K562 (cell line): ENCODE measurements around the gene MYBPH. TPM values are rescaled to one million over a fixed set of nuclear protein-coding genes. Genes with fewer than 3 reads are reported as not detected.

Source experiments
- ATAC-seq: fragments of 200-7000 bp; cut with Tn5 transposase; 3 replicates; pipeline ENCODE4 v1.9.1; 2020; ENCODE audit warnings: moderate library complexity
- BruUV-seq: library from RNA; stranded (reverse); fragments of 400-500 nt; replicated peaks from 2 replicates; lab custom pipeline; 2021; lab: Mats Ljungman, UMichigan
- CTCF ChIA-PET: fragments of 300-600 bp; formaldehyde crosslinking; extraction: SDS; loops from one replicate; lab custom pipeline; 2021; ENCODE audit warnings: low intra/inter-chr PET ratio; lab: Yijun Ruan, JAX
- POLR2A ChIA-PET: fragments of 300-600, 350-650 bp; sonication (Branson Sonifier 250); formaldehyde crosslinking; extraction: SDS; loops from one replicate; lab custom pipeline; 2021; ENCODE audit warnings: antibody characterized with exemption, inconsistent platforms; lab: Yijun Ruan, JAX
- DNase-seq, 4 experiments: peaks; one replicate each; pipeline versions ENCODE4 v3.0.0 to v3.0.0-alpha.2; 2011 to 2018; ENCODE audit warnings: low spot score in 3 of 4, mixed read lengths in 3 of 4; ENCODE audit errors: extremely low read depth in 1 of 4
- FAIRE-seq: peaks from 2 replicates; lab custom pipeline; 2011; peaks lifted over from hg19 to GRCh38; lab: Jason Lieb, UNC
- H2AFZ ChIP-seq: 2 replicates; pipeline ENCODE4 v1.6.0; 2011; ENCODE audit warnings: low read depth, low read length, control low read depth, inconsistent platforms
- H3K27ac ChIP-seq: fragments of 200-600 bp; 3 replicates; pipeline ENCODE4 v1.8.0; 2011; ENCODE audit warnings: low read depth, mild to moderate bottlenecking, control low read depth, inconsistent platforms, low read length, moderate library complexity, mixed read lengths; ENCODE audit errors: extremely low read depth
- H3K27me3 ChIP-seq, 2 experiments: fragments of 300-600 bp in 1 of 2; 2 replicates in 1 of 2; 3 replicates in 1 of 2; pipeline versions ENCODE4 v1.6.0 to v1.8.0; 2011; ENCODE audit warnings: inconsistent platforms in 2 of 2, low read length in 2 of 2, mild to moderate bottlenecking in 1 of 2, mixed read lengths in 1 of 2, moderate library complexity in 1 of 2; ENCODE audit not compliant: control insufficient read depth in 2 of 2, insufficient read depth in 2 of 2
- H3K36me3 ChIP-seq: fragments of 300-600 bp; 3 replicates; pipeline ENCODE4 v1.8.0; 2011; ENCODE audit warnings: mild to moderate bottlenecking, low read length, inconsistent platforms; ENCODE audit not compliant: control insufficient read depth, insufficient read depth
- H3K4me1 ChIP-seq, 2 experiments: fragments of 200-600 bp in 1 of 2; replicated peaks in 1 of 2; 2 replicates in 1 of 2; 3 replicates in 1 of 2; pipeline versions ENCODE4 v1.5.1 to v1.8.0; 2011; ENCODE audit warnings: inconsistent platforms in 2 of 2, low read length in 2 of 2, mild to moderate bottlenecking in 1 of 2, mixed read lengths in 1 of 2, moderate library complexity in 1 of 2; ENCODE audit not compliant: control insufficient read depth in 2 of 2, insufficient read depth in 2 of 2
- H3K4me2 ChIP-seq: 2 replicates; pipeline ENCODE4 v1.6.1; 2011; ENCODE audit warnings: low read length, control low read depth, inconsistent platforms, mixed read lengths; ENCODE audit not compliant: insufficient read depth
- H3K4me3 ChIP-seq: fragments of 200-600 bp; sonication (generic), shearing (Covaris generic); 2 replicates; pipeline ENCODE4 v1.5.1; 2016; ENCODE audit warnings: control low read depth, inconsistent platforms
- H3K79me2 ChIP-seq: fragments of 200-600 bp; 3 replicates; pipeline ENCODE4 v1.8.0; 2011; ENCODE audit warnings: low read length, inconsistent platforms; ENCODE audit not compliant: control insufficient read depth, insufficient read depth
- H3K9ac ChIP-seq, 2 experiments: 2 replicates each; pipeline versions ENCODE4 v1.6.0 to v1.6.1; 2011; ENCODE audit warnings: low read depth in 2 of 2, low read length in 2 of 2, control low read depth in 1 of 2, inconsistent platforms in 1 of 2, mild to moderate bottlenecking in 1 of 2, mixed read lengths in 1 of 2; ENCODE audit not compliant: insufficient read depth in 1 of 2
- H3K9me1 ChIP-seq: one replicate; pipeline ENCODE4 v1.6.0; 2011; ENCODE audit warnings: inconsistent platforms, mild to moderate bottlenecking, low read length, moderate library complexity; ENCODE audit not compliant: control insufficient read depth, insufficient read depth
- H3K9me3 ChIP-seq: replicated peaks from 2 replicates; pipeline ENCODE4 v1.5.1; 2011; ENCODE audit warnings: low read depth, low read length, inconsistent platforms; ENCODE audit not compliant: control insufficient read depth, insufficient read depth
- H4K20me1 ChIP-seq: replicated peaks from 2 replicates; pipeline ENCODE4 v1.6.1; 2011; ENCODE audit warnings: low read length, inconsistent platforms, mixed read lengths; ENCODE audit not compliant: control insufficient read depth, insufficient read depth
- EGR1 ChIP-seq: fragments of 450-650 bp; conservative IDR thresholded peaks from 2 replicates; pipeline ENCODE4 v1.6.1; 2017; ENCODE audit warnings: mild to moderate bottlenecking
- FOXJ2 ChIP-seq: fragments of 200-800 bp; sonication (Bioruptor generic); IDR thresholded peaks from 2 replicates; pipeline ENCODE4 v1.6.1; 2016; ENCODE audit warnings: missing genetic modification characterization, missing compliant biosample characterization
- KDM1A ChIP-seq, 2 experiments: fragments of 450-650 bp; IDR thresholded peaks; 2 replicates each; pipeline ENCODE4 v1.6.1; 2016; ENCODE audit warnings: mild to moderate bottlenecking in 2 of 2
- PHF8 ChIP-seq: fragments of 200-600 bp; sonication (generic); IDR thresholded peaks from 2 replicates; pipeline ENCODE4 v1.6.1; 2012; ENCODE audit warnings: mixed run types, mild to moderate bottlenecking, inconsistent platforms, low read length, moderate library complexity, borderline replicate concordance
- ZBTB40 ChIP-seq, 2 experiments: fragments of 450-650 bp in 1 of 2; sonication (generic) in 1 of 2; formaldehyde crosslinking in 1 of 2; IDR thresholded peaks; 2 replicates each; pipeline versions ENCODE4 v1.7.1 to v1.9.0; 2016 to 2022; ENCODE audit warnings: inconsistent platforms in 1 of 2, mild to moderate bottlenecking in 1 of 2, missing genetic modification reagents in 1 of 2
- ZNF133 ChIP-seq: fragments of 250-450 bp; sonication (Bioruptor Pico); IDR thresholded peaks from 2 replicates; pipeline ENCODE4 v1.4.0; 2020; ENCODE audit warnings: mild to moderate bottlenecking
- ZNF699 ChIP-seq: fragments of 250-450 bp; sonication (Bioruptor Pico); IDR thresholded peaks from 2 replicates; pipeline ENCODE4 v1.8.0; 2021; ENCODE audit warnings: mild to moderate bottlenecking, moderate library complexity; ENCODE audit not compliant: insufficient replicate concordance
- WGBS: fragments of 100-300 bp; shearing (Covaris generic); methylation state at CpG from one replicate; pipeline ENCODE4 v1.1.6; 2016; ENCODE audit warnings: low coverage, mixed read lengths; ENCODE audit not compliant: insufficient coverage; ENCODE audit errors: missing lambda C conversion rate; 5-methylcytosine and 5-hydroxymethylcytosine counted together
- in situ Hi-C: fragments of 300-500 bp; cut with MboI; formaldehyde crosslinking; loops from 4 replicates; pipeline ENCODE4 v1.15.0; 2018; ENCODE audit warnings: inconsistent platforms, mixed read lengths
- intact Hi-C: fragments of 100-400 bp; cut with micrococcal nuclease; formaldehyde crosslinking; loops from 2 replicates; pipeline ENCODE4 v1.14.2; 2022
- polyA plus RNA-seq, 8 experiments: library from polyadenylated mRNA; depleted of rRNA in 4 of 8; stranded (reverse) in 5 of 8; unstranded in 3 of 8; fragments of >200 nt; fragmentation: Nextera tagmentation in 2 of 8; fragmentation: Illumina TruSeq in 1 of 8; extraction: Ambion mirVana in 2 of 8; extraction: Trizol in 1 of 8; gene quantifications; 2 replicates each; pipeline versions ENCODE4 v1.2.1 to v1.2.3, GENCODE V29; 2011 to 2014; ENCODE audit warnings: inconsistent platforms in 1 of 8, missing spikeins in 1 of 8
- total RNA-seq, 7 experiments: library from RNA; depleted of rRNA in 6 of 7; stranded (reverse); fragments of >200 nt in 6 of 7; fragmentation: Illumina TruSeq in 2 of 7; extraction: Trizol in 2 of 7; gene quantifications; 2 replicates each; pipeline versions ENCODE4 v1.2.1 to v1.2.3, GENCODE V29; 2011 to 2021; ENCODE audit warnings: low replicate concordance in 1 of 7
- TF ChIP-seq, protein P1 (sequence below): fragments of 450-650 bp; IDR thresholded peaks from 2 replicates; pipeline ENCODE4 v1.6.1; 2017; ENCODE audit warnings: antibody characterized with exemption, mild to moderate bottlenecking

MYBPH gene
- total and polyA plus RNA-seq, 9 of the 15 experiments (the other 6 are each of a cell fraction or from before 2014, with no cell fraction given): 0.13 TPM; not detected in 8

- Histone ChIP-seq H3K27me3 (peaks cover 3 to 64% of the 10 kb centered on the region in 2 experiments; a peak in 4 of 5 replicates), H3K9me1 (no peaks in the 10 kb centered on the region), H3K27ac (no peak overlapping the region), H3K9me3 (no peaks in the 10 kb centered on the region), H3K9ac (no peak overlapping the region), H3K36me3 (no peaks in the 10 kb centered on the region), H3K4me3 (no peak overlapping the region), H4K20me1 (peaks cover 14% of the 10 kb centered on the region), H3K4me2 (no peak overlapping the region), H3K4me1 (peaks cover 0 to 16% of the 10 kb centered on the region in 2 experiments; a peak in 2 of 5 replicates), H3K79me2 (no peaks in the 10 kb centered on the region), H2AFZ (no peak overlapping the region)
- WGBS: 1% methylated on average over 5 of the region's 5 CpGs
- ATAC-seq: no peak
- DNase-seq: no peak
- no TSS peak for BruUV-seq
- POLR2A ChIA-PET: interaction anchor here (0.8 kb wide), 1 partner anchor 46 kb away, joined by 3 read pairs; no protein-coding TSS in a partner anchor
- CTCF ChIA-PET: no interaction called here
- no peak for FAIRE-seq
- intact Hi-C loops: no loop called here
- in situ Hi-C loops: no loop called here
- TF ChIP-seq, protein P1, sequence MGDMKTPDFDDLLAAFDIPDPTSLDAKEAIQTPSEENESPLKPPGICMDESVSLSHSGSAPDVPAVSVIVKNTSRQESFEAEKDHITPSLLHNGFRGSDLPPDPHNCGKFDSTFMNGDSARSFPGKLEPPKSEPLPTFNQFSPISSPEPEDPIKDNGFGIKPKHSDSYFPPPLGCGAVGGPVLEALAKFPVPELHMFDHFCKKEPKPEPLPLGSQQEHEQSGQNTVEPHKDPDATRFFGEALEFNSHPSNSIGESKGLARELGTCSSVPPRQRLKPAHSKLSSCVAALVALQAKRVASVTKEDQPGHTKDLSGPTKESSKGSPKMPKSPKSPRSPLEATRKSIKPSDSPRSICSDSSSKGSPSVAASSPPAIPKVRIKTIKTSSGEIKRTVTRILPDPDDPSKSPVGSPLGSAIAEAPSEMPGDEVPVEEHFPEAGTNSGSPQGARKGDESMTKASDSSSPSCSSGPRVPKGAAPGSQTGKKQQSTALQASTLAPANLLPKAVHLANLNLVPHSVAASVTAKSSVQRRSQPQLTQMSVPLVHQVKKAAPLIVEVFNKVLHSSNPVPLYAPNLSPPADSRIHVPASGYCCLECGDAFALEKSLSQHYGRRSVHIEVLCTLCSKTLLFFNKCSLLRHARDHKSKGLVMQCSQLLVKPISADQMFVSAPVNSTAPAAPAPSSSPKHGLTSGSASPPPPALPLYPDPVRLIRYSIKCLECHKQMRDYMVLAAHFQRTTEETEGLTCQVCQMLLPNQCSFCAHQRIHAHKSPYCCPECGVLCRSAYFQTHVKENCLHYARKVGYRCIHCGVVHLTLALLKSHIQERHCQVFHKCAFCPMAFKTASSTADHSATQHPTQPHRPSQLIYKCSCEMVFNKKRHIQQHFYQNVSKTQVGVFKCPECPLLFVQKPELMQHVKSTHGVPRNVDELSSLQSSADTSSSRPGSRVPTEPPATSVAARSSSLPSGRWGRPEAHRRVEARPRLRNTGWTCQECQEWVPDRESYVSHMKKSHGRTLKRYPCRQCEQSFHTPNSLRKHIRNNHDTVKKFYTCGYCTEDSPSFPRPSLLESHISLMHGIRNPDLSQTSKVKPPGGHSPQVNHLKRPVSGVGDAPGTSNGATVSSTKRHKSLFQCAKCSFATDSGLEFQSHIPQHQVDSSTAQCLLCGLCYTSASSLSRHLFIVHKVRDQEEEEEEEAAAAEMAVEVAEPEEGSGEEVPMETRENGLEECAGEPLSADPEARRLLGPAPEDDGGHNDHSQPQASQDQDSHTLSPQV: no peak
- TF ChIP-seq EGR1: no peak
- TF ChIP-seq ZNF133 (CRISPR knock-in tag): no peak
- no peak for TF ChIP-seq ZBTB40 (IDR thresholded peaks at IDR 0.05)
- no peak for TF ChIP-seq ZBTB40 (CRISPR knock-in tag; IDR thresholded peaks at IDR 0.05)
- no peak for TF ChIP-seq FOXJ2
- no peak for TF ChIP-seq KDM1A (IDR thresholded peaks at IDR 0.05)
- TF ChIP-seq PHF8: no peak
- no peak for TF ChIP-seq ZNF699 (CRISPR knock-in tag)
Observed at GRCh38 chr1:203124011-203124410, 51.6 kb downstream of the MYBPH start.
